ENCODE measurements around the gene LOXL1.

LOXL1 gene

DNA sequence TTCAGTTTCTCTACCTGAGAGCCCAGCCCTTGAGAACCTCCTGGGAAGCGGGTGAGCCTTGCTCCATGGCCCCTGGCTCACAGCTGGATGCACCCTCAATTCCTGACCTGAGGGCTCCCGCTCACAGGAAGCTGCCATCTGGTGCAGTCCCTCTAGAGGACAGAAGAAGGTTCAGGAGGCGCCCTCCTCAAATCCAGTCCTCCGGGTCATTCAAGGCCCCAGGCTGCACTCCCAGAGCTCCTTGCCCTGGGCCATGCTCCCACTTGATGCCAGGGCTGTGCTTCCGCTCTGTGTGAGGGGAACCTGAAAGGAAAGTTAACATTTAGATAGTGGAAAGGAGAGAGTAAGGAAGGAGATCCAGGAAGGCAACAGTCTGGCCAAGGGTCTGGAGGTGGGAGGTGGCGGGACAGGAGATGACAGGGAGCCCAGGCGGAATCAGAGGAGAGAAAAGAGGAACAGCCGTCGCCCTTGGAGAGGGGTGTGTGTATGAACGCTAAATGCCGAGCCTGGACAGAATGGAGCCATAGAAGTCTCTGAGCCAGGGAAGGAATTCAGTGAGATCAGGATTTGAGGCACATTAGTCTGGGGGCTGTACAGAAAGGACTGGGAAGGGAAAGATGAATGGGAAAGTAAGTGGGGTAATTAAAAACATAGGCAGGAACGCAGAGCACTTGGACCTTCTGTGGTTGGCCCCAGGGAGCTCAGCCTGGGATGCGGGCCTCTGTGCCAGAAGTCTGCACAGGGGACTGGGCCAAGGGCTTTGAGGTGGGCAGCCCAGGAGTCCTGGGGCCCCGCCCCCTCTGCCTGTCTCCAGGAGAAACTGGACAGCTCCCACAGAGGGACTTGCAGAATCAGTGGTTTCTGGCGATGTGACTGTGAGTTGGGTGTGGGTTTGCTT is 26.8 kb upstream of the LOXL1 start:
- no peak for DNase-seq

DNA sequence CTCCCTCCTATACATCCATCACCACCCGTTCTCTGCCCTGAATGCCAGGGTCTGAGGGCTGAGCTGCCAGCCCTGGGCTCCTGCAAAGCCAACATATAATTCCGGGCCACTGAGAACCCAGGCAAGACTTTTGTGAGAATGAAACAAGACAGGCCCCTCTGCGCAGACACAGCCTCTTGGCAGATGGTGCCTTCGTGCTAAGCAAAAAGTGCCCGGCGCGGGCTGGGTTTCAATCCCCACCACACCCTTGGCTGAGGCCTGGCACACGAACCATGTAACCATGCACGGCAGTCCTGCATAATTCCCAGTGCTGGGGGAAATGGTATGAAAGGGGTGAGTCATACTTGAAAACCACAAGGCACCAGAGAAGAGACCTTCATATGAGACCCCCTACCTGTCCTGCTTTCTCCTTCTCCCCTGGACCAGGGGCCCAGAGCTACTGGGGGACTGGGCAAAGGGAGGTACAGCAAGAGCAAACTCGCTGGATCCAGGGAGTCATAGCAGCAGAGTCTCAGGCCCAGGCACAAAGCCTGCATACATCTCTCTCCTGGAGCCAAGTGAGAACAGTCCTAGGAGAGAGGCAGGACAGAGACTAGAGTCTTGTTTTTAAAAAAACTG is 26.1 kb upstream of the LOXL1 start:
- no peak for DNase-seq

DNA sequence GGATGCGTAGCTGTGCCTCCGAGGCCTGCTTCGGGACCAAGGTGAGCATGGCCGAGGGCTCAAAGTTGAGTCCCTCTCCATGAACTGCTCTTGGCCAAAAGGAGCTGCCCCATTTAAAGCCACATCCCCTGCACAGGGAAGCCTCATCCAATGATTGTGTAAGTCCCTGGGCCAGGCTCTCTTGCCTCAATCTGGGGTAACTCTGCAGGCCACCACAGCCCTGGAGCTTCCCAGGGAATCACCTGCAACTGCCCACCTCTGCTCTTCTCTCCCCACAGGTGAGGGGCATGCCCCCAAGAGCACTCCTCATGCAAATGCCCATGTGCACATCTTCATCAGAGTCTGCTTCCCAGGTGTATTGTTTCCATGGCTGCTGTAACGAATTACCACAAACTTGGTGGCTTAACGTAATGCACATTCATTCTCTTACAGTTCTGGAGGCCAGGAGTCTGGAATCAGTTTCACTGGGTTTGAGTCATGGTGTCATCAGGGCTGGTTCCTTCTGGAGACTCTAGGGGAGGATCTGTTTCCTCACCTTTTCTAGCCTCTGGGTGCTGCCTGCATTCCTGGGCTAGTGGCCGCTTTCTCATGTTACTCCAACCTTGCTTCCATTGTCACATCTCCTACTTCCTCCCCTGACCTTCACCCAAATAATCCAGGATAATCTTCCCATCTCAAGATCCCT is 25.0 kb upstream of the LOXL1 start:
- no peak for DNase-seq

DNA sequence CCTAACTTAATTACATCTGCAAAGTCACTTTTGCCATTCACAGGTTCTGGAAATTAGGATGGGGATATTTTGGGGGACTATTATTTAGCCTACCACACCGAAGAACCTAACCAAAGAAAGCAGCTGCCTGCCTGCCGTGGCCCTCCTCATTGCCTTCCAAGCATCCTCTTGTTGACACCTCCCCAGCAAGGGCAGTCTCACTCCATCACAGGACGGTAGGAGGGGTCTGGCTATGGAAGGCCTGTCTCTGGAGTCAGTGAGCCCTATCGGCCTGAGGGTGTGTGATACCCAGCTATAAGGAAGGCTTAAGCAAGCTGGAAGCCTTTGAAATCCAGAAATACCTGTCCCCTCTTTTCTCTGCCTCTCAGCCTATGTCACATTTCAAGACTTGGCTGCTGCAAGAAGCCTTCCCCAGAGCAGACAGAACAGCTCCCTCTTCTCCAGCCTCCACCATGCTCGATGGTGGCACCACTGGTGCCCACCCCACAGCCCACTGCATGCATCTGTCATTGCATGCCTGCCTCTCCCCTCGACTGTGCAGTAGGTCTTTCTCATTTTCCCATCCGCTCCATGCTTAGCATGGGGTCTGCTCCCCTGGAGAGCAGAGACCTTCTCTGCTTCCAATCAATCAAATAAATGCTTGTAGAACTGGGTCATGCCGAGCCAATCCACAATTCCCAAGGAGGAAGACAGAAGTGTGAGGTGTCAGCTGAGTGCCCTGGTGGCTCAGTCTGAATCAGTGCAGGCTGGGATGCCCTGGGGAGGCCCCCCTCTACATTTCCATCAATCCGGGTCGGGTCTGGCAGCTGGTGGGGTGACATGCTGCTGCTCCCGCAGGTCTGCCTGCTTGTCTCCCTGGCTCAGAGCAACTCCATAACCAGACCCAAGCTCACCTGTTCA is 23.9 kb upstream of the LOXL1 start:
- no peak for DNase-seq

DNA sequence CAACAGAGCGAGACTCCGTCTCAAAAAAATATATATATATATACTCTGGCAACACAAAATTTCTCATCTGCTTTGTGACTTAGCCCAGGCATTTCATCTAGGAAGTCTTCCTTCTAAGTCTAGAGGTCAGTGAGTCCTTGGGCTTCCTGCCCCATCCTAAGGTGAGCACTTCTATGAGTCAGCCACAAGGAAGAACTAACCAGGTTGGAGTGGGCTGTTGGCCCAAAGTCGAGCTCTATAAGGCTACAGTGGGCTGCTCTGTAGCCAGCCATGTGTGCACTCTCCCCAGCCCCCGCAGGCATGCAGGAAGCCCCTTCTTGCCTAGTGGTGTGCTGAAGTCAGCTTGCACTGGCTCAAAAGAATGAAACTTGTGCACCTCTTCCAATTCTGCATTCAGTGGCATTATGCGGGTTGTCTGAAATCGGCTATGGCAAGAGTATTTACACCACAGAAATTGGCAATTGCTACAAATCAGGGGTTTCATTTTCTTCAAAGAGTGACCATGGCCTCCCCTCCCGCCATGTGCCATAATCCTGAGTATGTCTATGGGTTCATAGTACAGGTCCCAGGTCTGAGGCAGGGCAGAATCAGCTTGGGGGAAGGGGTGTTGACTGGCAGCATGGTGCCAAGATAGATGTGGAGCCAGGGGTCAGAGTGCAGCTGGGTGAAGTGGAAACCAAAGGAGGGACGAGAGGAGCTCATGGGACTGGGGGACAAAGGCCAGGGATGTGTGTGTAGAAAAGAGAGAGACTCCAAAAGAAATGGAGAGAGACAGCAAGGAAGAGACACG is 22.0 kb upstream of the LOXL1 start:
- DNase-seq, result no peak

DNA sequence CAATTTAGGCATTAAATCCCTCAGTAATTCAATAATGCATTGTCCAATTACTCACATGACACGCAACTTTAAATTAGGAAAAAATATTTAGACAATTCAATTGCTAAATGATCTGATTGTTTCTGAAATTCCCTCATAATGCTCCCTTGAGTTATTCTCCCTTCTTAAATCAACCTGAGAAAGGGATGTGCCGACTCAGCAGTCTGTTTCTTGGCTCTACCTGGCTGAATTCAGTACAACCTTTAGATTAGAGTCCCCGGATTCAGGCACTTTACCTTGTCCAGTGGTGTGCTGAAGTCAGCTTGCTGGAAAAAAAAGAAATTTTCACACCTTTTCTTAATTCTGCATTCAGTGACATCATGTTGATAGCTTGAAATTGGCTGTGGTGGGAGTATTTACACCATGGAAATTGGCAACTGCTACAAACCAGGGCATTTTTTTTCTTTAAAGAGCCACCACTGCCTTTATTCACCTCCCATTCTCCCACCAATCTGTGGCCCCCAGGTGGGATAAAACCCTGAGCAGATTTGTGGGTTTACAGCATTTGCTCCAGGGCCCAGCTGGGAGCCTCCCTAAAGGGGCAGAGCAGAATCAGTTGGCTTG is 20.9 kb upstream of the LOXL1 start:
- DNase-seq, result no peak

DNA sequence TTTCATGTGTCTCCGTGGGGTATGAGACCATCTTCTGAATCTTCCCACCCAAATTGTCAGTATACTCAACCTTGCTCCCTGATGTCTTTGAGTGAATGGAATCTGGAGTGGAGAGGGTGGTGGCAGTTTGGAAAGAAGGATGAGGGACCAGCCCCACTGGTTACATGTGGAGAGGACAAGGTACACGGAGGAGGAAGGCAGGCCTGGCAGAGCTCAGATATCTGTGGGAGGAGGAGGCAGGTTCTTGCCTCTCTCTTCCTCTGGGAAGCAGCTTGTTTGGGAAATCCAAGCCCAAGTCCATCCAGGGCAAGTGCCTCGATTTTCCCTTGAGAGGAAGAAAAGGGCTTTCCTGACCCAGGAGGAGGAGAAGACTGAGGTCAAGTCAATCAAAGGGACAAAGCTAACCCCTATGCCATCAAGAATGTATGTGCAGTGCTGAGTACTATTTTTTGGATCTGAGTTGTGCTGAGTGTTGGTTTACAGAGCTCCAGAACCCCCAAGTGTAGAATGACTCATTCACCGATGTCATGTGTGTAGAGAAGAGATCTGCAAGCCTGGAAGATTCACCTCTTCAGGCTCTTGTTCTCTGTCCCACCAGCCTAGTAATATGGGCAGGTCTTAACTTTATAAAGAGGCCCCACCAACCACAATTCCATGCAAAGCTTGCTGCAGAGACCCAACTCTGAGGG is 19.8 kb upstream of the LOXL1 start:
- no peak for DNase-seq

DNA sequence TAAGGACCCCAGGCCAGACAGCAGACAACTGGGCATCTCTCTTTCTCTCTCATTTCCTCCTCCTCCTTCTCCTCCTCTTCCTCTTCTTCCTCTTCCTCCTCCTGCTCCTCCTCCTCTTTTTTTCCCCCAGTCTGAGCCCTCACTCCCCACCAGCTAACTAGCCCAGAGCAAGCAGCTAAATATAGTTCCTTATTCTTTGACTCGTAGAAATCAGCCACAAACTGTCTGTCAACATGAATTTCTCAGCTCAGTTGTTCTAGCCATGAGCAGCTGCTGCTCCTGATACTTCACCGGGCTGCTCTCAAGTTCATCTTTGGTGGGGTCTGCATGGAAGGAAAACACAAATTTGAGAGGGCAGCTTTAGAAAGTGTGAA is 19.2 kb upstream of the LOXL1 start:
- no peak for DNase-seq

DNA sequence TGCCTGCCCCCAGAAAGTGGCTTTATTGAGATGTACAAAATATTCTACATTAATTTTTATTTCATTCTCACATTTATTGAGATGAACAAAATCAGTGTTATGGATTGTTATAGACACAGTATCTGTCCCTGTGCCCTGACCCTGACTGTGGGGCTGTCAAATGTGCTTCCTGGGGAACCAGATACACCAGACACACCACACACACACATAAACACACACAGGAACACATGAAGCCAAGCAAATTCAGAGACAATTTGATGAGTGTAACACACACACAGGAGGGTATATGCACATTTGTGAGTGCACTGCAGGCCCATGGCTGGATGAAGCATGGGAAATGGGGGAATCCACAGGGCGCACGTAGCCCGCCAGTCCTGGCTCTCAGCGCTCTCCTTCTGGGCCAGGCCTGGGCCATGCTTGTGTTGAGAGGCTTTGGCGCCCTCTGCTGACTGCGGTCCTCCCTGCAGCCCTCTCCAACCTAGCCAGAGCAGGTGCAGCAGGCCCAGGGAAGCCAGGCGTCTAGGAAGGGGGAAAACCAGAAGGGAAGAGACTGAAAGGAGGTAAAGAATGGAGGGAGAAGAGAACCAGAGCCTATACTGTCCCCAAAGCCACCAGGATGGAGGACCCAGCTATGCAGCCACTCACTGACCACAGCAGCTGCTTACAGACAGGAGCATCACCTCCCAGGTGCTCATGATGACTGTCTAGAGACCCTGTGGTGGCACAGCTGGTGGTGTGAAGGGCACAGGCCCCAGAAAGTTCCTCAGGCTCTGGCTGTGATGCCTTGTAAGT is 18.0 kb upstream of the LOXL1 start:
- peak; percentile 72 for DNase-seq

DNA sequence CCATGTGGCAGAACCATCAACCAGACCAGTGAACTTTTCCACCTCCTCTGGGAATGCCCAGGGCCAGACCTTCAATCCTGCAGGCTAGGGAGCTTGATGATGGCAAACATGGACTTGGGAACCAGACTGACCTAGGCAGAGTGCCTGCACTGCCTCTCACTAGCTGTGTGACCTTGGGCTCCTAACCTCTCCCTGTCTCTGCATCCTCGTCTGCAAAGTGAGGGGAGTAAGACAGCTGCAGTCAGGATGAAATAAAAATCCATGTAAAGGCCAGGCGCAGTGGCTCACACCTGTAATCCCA is 17.5 kb upstream of the LOXL1 start:
- no peak for DNase-seq

DNA sequence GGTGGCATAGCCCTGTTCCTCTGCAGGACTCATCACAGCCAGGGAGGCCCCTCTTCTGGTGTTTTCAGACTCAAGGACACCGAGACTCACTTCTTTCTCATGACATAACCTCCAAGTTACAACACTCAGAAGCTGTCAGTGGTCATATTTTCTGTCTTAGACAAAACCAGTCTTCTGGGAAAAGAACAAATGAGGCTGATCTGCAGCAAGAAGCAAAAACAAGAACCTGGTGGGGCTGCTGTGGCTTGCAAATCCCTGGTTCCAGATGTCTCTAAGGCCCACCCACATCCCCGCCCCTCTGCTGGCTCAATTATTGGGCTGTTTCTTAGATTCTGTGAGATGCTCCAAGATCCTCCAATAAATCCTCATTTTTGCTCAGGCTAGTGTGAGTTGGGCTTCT is 16.6 kb upstream of the LOXL1 start:
- DNase-seq, result no peak

DNA sequence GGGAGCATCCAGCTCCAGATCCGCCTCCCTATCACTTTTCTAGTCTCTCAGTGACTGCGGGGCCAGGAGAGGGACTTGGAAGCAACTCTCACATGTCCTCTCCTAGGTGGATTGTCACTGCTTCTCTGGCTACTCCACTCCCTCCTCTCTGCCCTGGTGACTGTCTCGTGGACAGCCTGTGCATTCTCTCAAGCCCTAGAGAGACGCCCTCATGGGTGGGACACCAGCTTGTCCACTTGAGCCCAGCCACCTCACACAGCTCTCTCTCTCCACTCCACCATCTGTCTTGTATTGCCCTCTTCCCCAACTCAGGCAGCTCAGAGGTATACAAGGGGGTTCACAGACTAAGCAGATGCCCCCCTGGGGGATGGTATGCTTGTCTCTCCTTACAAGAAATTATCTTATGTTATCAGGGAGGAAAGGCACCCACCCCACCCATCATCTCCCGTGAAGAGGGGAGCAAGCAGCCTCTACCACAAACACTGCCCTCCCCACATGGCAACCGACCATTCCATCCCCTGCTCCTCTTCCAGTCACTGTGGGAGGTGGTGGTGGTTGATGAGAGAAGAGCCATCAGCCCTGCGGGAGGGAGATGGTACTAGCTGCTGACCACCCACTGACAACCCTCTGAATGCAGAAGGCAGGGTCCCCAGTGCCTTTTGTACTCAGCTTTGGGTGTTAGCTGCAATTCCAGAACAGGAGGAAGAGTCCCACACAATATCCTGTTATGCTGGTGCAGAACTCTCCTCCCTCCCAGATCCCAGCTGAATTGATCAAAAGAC is 15.5 kb upstream of the LOXL1 start:
- DNase-seq, result no peak

DNA sequence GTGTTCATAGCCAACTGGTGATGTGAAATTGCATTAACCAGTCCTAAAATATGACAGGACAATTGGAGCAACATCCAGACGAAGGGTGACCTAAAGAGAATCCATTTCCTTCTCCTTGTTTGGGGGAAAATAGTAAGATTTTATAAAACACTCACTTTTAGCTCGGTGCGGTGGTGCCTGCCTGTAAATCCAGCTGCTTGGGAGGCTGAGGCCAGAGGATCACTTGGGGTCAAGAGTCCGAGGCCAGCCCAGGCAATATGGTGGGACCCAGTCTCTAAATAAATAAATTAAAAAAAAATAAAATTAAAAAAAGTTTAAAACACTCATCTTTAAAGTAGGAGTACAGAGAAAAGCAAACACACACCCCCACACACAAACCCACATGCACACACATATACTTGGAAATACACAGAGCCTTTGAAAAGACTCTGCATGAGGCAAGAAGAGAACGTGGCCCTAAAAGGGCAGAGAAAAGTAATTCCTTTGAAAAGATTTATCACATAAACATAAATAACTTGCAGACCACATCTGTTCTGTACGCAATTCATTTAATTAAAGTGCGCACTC is 14.1 kb upstream of the LOXL1 start:
- no peak for DNase-seq

DNA sequence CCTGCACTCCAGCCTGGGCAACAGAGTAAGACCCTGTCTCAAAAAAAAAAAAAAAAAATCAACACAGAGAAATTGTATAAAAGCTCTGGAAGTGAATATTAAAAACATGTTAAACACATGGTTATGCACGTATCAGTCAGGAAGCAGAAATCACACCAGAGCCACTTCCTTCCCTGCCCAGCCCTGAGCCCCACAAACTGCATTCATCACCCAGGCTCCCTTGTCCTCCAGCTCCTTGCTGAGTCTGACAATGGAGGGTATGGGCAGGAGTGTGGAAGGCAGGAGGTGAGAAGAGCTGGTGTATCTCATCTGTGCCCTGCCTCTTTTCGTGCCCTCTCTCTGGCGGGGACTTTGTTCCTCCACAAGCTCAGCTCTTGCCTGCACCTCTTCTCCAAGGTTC is 12.1 kb upstream of the LOXL1 start:
- no peak for DNase-seq

DNA sequence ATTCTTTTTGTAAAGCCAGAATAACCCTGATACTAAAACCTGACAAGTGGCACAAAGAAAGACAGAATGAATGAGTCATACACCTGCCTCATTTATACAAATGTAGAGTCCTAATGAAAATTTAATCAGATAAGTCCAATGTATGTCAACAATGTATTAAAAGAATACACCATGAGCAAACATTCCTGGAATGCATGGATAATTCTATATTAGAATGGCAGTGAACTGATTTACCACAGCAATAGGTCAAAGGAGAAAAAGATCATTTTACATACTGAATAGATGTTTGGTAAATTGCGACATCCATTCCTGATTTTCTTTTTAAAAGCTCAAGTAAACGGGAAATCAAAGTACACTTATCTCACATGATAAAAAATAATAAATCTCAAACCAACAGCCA is 11.2 kb upstream of the LOXL1 start:
- DNase-seq, result no peak

DNA sequence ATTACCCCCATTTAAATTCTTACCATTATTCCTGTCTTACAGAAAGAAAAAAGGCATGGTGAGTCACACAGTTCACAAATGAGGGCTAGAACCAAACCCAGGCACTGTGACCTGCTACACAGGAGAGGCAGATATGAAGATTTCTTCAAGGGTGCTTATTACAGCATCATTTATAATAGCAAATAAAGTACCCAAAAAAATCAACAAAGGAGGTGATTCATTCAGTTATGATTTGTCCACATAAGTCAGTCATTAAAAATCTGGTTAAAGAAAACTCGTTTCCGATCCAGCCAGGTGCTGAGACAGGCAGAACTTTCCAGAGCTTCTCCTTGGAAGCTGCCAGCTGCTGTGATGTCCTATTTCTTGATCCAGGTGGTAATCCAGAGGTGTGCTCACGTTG is 7.5 kb upstream of the LOXL1 start:
- no peak for DNase-seq

DNA sequence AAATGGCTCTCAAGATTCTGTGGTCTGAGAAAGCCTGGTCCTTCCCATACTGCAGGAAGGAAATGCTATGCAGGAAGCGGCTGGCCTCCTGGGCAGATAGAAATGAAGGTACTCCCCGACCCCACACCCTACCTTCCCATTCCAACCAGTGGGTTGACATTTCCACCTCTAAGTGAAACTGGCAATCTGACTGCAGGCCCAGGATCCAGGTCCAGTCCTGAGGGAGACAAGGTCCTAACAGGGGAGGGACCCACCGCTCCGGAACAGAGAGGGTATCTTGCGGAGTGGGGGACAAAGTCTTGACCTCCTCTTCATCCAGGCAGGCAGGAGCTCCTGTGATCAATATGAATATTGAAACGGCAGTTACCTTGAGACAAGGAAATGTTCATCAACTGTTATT is 6.6 kb upstream of the LOXL1 start:
- DNase-seq, result no peak

DNA sequence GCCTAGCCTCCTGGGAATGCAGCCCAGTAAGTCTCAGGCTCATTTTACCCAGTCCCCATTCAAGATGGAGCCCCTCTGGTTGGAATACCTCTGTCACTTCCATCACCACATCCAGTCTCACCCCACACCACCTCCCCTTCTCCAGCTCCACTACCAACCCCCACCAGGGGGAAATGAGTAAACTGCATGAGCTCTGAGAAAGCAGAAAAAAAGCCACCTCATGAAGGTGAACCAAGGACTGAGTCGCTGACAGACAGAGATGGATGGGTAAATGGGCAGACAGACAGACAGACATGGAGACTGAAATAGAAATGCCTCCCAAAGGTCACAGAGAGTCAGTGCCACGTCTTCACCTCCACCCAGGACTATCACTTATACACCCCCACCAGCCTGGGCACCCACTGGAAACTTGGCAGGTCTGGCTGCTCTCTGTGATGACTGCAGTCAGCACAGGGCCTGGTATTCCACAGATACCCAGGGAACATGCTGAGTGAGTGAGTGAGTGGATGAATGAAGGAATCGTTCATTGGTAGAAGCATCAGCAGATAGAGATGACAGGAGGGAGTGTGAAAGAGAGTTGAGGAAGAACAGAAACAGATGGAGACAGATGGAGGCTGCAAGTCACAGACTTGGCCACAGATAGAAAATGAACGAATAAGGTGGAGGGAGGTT is 4.9 kb upstream of the LOXL1 start:
- DNase-seq, result no peak

All from T-helper 9 cell (primary cell).